OCI-LY7 (cell line): ENCODE data around the gene FARP2.

Experiments
- CTCF ChIP-seq: fragments of 200-600 bp; sonication (generic); conservative IDR thresholded peaks from 2 replicates; pipeline ENCODE4 v1.5.1; 2014; ENCODE audit warnings: mild to moderate bottlenecking, antibody characterized with exemption, low read length, moderate library complexity, mixed read lengths
- EZH2phosphoT487 ChIP-seq: fragments of 200-600 bp; sonication (generic); IDR thresholded peaks from 2 replicates; pipeline ENCODE4 v1.6.1; 2018; ENCODE audit warnings: low read depth, borderline replicate concordance, mild to moderate bottlenecking, mixed run types, antibody characterized with exemption, low read length, moderate library complexity, mixed read lengths

- TF ChIP-seq CTCF = no peak
- no peak for TF ChIP-seq EZH2phosphoT487
Measured at GRCh38 chr2:241501551-241501950, 145.5 kb downstream of the FARP2 start.
